DOHH2 (cell line): ENCODE data around the gene SYTL2.

Experiments used
- H3F3A ChIP-seq: fragments of 200-600 bp; sonication (generic), shearing (Covaris generic); 2 replicates; pipeline ENCODE4 v1.6.0; 2016; ENCODE audit warnings: antibody characterized with exemption, mild to moderate bottlenecking; ENCODE audit not compliant: control insufficient read depth, insufficient read depth
- H3K27ac ChIP-seq: fragments of 200-600 bp; sonication (generic); 2 replicates; pipeline ENCODE4 v1.5.1; 2014; ENCODE audit warnings: low read depth, mild to moderate bottlenecking, low read length, moderate library complexity
- H3K27me3 ChIP-seq: fragments of 200-600 bp; sonication (generic); 2 replicates; pipeline ENCODE4 v1.6.1; 2014; ENCODE audit warnings: mild to moderate bottlenecking, low read length, mixed read lengths; ENCODE audit not compliant: control insufficient read depth
- H3K36me3 ChIP-seq: fragments of 200-600 bp; sonication (generic); 2 replicates; pipeline ENCODE4 v1.6.1; 2014; ENCODE audit warnings: mild to moderate bottlenecking, low read length, moderate library complexity, mixed read lengths; ENCODE audit not compliant: control insufficient read depth
- H3K4me1 ChIP-seq: fragments of 200-600 bp; sonication (generic); 2 replicates; pipeline ENCODE4 v1.6.1; 2014; ENCODE audit warnings: mild to moderate bottlenecking, low read length, mixed read lengths; ENCODE audit not compliant: control insufficient read depth
- H3K4me2 ChIP-seq: fragments of 200-600 bp; sonication (generic); 2 replicates; pipeline ENCODE4 v1.6.0; 2014; ENCODE audit warnings: mild to moderate bottlenecking, low read length, moderate library complexity
- H3K4me3 ChIP-seq: fragments of 200-600 bp; sonication (generic); 2 replicates; pipeline ENCODE4 v1.5.1; 2014; ENCODE audit warnings: mild to moderate bottlenecking, low read length, mixed read lengths
- H3K79me2 ChIP-seq: fragments of 200-600 bp; sonication (generic); 2 replicates; pipeline ENCODE4 v1.6.1; 2014; ENCODE audit warnings: mild to moderate bottlenecking, low read length, mixed read lengths; ENCODE audit not compliant: control insufficient read depth
- H3K9me2 ChIP-seq: fragments of 200-600 bp; sonication (generic); replicated peaks from 2 replicates; pipeline ENCODE4 v1.6.1; 2014; ENCODE audit warnings: mild to moderate bottlenecking, low read length, mixed read lengths; ENCODE audit not compliant: control insufficient read depth
- H3K9me3 ChIP-seq: fragments of 200-600 bp; sonication (generic); 2 replicates; pipeline ENCODE4 v1.6.1; 2014; ENCODE audit warnings: antibody characterized with exemption, low read length, mixed read lengths; ENCODE audit not compliant: control insufficient read depth, insufficient read depth
- H4K20me1 ChIP-seq: fragments of 200-600 bp; sonication (generic); 2 replicates; pipeline ENCODE4 v1.6.0; 2014; ENCODE audit warnings: low read depth, mild to moderate bottlenecking, antibody characterized with exemption, low read length, moderate library complexity; ENCODE audit not compliant: control insufficient read depth, insufficient read depth
- CTCF ChIP-seq: fragments of 200-600 bp; sonication (generic); IDR thresholded peaks from one replicate; pipeline ENCODE4 v1.5.1; 2014; ENCODE audit warnings: antibody characterized with exemption, mild to moderate bottlenecking, low read depth, low read length; ENCODE audit not compliant: poor library complexity, severe bottlenecking
- EZH2phosphoT487 ChIP-seq: fragments of 200-600 bp; sonication (generic); IDR thresholded peaks from 2 replicates; pipeline ENCODE4 v1.6.1; 2017; ENCODE audit warnings: borderline replicate concordance, mild to moderate bottlenecking, antibody characterized with exemption, low read length, moderate library complexity, mixed read lengths

The SYTL2 gene

GRCh38 chr11:85752890-85753581, 57.9 kb downstream of the SYTL2 start:
- no peak overlapping the region for H3K27ac ChIP-seq
- no peaks in the 10 kb centered on the region for H3K4me1 ChIP-seq
- no peaks in the 10 kb centered on the region for H3K36me3 ChIP-seq
- TF ChIP-seq CTCF (no peak), EZH2phosphoT487 (no peak)
- H3K4me2 ChIP-seq: no peak overlapping the region
- no peaks in the 10 kb centered on the region for H3K9me2 ChIP-seq
- no peak overlapping the region for H3K4me3 ChIP-seq
- no peaks in the 10 kb centered on the region for H3K9me3 ChIP-seq
- peaks cover 2% of the 10 kb centered on the region; the same call in 1 of the 2 replicates for H3K27me3 ChIP-seq
- H4K20me1 ChIP-seq: no peaks in the 10 kb centered on the region
- H3K79me2 ChIP-seq: no peaks in the 10 kb centered on the region
- H3F3A ChIP-seq: no peaks in the 10 kb centered on the region

DNA sequence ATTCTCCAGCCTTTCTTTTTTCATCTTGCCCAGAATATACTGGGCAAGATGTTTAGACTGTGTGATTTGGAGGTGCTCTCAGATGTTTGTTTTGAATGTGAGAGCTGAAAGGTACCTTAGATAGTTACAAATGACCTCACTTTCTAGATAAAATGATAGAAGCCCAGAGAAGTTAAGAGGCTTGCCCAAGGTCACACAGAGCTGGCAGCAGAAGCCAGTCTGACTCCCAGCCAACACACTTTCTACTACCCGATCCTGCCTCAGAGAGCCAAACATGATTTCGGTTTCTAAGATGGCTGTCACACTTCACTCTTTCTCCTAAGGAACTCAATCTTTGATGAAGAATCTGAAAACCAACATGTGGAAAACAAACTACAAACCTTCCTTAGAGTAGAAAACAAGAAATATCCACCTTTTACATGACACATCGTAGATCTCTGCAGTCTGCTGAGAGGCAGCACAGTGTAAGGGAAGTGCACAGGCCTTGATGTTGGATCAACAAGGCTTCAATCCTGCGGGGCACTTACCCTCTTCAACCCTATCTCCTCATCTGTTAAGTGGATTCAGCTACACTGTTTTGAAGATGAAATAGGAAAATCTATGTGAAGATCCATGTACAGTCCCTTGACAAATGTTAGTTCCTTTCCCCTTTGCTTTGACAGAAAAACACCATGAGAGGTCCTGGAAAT, 58.6 kb downstream of the SYTL2 start:
- Histone ChIP-seq H3K79me2 (no peaks in the 10 kb centered on the region), H3K4me3 (no peak overlapping the region), H3F3A (no peaks in the 10 kb centered on the region), H4K20me1 (no peaks in the 10 kb centered on the region), H3K4me1 (no peaks in the 10 kb centered on the region), H3K27ac (no peak overlapping the region), H3K4me2 (no peak overlapping the region), H3K9me2 (no peaks in the 10 kb centered on the region), H3K27me3 (peaks cover 2% of the 10 kb centered on the region; the same call in 1 of the 2 replicates), H3K9me3 (no peaks in the 10 kb centered on the region), H3K36me3 (no peaks in the 10 kb centered on the region)
- TF ChIP-seq CTCF (no peak), EZH2phosphoT487 (no peak)

GRCh38 chr11:85751724-85752123, 59.2 kb downstream of the SYTL2 start:
- H3K4me3 ChIP-seq: no peak overlapping the region
- H3K9me3 ChIP-seq: no peaks in the 10 kb centered on the region
- TF ChIP-seq EZH2phosphoT487 (no peak), CTCF (no peak)
- no peaks in the 10 kb centered on the region for H3K9me2 ChIP-seq
- H4K20me1 ChIP-seq: no peaks in the 10 kb centered on the region
- no peaks in the 10 kb centered on the region for H3F3A ChIP-seq
- H3K27me3 ChIP-seq: peaks cover 2% of the 10 kb centered on the region; the same call in 1 of the 2 replicates
- no peak overlapping the region for H3K4me2 ChIP-seq
- no peaks in the 10 kb centered on the region for H3K4me1 ChIP-seq
- no peaks in the 10 kb centered on the region for H3K79me2 ChIP-seq
- H3K36me3 ChIP-seq: no peaks in the 10 kb centered on the region
- H3K27ac ChIP-seq: no peak overlapping the region
